ENCODE measurements around the gene EIF4A3.
A peak's percentile ranks its signal among the peaks of the same experiment; 100 is the strongest.

Gene EIF4A3

DNA sequence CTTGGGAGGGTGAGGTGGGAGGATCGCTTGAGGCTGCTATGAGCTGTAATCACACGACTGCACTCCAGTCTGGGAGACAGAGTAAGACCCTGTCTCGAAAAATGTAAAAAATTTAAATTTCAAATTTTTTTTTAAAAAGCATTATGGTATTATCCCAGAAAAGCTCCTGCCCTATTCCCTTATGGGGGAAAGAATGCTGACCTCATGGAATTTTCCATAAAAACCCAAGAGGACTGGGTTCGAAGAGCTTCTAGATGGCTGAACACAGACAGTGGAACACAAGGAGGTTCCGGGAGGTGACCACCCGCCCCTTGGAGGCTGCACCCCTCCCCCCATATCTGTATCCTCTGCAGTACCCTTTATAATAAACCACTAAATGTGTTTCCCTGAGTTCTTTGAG lies 4.0 kb downstream of the EIF4A3 start:
- Histone ChIP-seq H3K27me3 (ENCODE audit: insufficient read depth, low read length, poor library complexity, severe bottlenecking) (no peaks in the 10 kb centered on the region), H4K20me1 (ENCODE audit: insufficient read depth, low read length, poor library complexity, severe bottlenecking) (peaks cover 56% of the 10 kb centered on the region), H3K9me2 (replicated peaks; ENCODE audit: low read depth, low read length) (no peaks in the 10 kb centered on the region), H3K4me3 (ENCODE audit: low read length, poor library complexity, severe bottlenecking) (peak overlapping the region; percentile 89), H3K79me2 (ENCODE audit: insufficient read depth, low read length) (peaks cover 70% of the 10 kb centered on the region), H3K4me1 (ENCODE audit: insufficient read depth, low read length, poor library complexity, severe bottlenecking) (peaks cover 43% of the 10 kb centered on the region), H3K9ac (ENCODE audit: low read depth, low read length, poor library complexity, severe bottlenecking) (peak overlapping the region; percentile 93), H3K36me3 (ENCODE audit: insufficient read depth, low read length) (peaks cover 61% of the 10 kb centered on the region), H3K4me2 (ENCODE audit: low read depth, low read length, poor library complexity, severe bottlenecking) (peak overlapping the region; percentile 90), H2AFZ (ENCODE audit: low read length) (no peak overlapping the region), H3F3A (ENCODE audit: low read depth) (no peaks in the 10 kb centered on the region), H3K9me3 (ENCODE audit: insufficient read depth, low read depth, low read length) (no peaks in the 10 kb centered on the region)
- TF ChIP-seq EZH2phosphoT487 (IDR thresholded peaks at IDR 0.05; ENCODE audit: borderline replicate concordance), result no peak
- TF ChIP-seq, protein P1, sequence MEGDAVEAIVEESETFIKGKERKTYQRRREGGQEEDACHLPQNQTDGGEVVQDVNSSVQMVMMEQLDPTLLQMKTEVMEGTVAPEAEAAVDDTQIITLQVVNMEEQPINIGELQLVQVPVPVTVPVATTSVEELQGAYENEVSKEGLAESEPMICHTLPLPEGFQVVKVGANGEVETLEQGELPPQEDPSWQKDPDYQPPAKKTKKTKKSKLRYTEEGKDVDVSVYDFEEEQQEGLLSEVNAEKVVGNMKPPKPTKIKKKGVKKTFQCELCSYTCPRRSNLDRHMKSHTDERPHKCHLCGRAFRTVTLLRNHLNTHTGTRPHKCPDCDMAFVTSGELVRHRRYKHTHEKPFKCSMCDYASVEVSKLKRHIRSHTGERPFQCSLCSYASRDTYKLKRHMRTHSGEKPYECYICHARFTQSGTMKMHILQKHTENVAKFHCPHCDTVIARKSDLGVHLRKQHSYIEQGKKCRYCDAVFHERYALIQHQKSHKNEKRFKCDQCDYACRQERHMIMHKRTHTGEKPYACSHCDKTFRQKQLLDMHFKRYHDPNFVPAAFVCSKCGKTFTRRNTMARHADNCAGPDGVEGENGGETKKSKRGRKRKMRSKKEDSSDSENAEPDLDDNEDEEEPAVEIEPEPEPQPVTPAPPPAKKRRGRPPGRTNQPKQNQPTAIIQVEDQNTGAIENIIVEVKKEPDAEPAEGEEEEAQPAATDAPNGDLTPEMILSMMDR (conservative IDR thresholded peaks at IDR 0.05; ENCODE audit: low read length), result no peak

DNA sequence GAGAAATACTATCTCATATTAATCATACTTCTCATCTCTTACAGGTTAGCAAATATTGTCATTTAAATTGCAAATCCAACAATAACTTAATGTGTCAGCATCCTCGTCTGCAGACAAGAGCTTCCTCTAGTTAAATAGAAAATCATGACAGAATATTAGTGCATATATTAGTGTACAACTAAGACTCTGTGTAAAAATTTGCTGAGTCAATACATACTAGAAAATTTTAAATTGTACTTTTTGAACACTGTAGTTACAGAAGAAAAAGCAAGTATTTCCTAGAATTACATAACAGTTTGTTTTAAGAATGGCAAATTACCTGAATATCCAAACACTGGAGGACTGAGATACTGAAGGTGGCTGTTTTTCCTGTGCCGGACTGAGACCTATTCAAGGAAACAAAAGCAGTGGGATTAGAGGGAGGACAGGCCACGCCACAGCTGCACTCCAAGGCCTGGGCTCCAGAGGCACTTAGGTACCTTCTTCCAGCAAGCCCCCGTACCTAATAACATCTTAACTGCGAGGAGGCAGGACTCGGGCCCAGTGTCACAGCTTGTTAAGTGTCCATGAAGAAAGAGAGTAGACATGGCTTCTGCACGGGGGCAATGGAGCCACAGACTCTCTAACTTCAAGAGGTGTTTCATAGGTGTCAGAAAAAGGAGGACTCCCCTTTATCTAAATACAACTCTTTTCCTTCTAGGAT lies 5.3 kb downstream of the EIF4A3 start:
- H3K4me3 ChIP-seq (ENCODE audit: low read length, poor library complexity, severe bottlenecking), result no peak overlapping the region
- H3K27me3 ChIP-seq (ENCODE audit: insufficient read depth, low read length, poor library complexity, severe bottlenecking), result no peaks in the 10 kb centered on the region
- peaks cover 43% of the 10 kb centered on the region for H3K4me1 ChIP-seq (ENCODE audit: insufficient read depth, low read length, poor library complexity, severe bottlenecking)
- no peaks in the 10 kb centered on the region for H3F3A ChIP-seq (ENCODE audit: low read depth)
- H2AFZ ChIP-seq (ENCODE audit: low read length), result no peak overlapping the region
- no peak for TF ChIP-seq EZH2phosphoT487 (IDR thresholded peaks at IDR 0.05; ENCODE audit: borderline replicate concordance)
- TF ChIP-seq, protein P1 (conservative IDR thresholded peaks at IDR 0.05; ENCODE audit: low read length), result no peak
- peaks cover 60% of the 10 kb centered on the region for H3K79me2 ChIP-seq (ENCODE audit: insufficient read depth, low read length)
- peak overlapping the region; percentile 90 for H3K4me2 ChIP-seq (ENCODE audit: low read depth, low read length, poor library complexity, severe bottlenecking)
- H4K20me1 ChIP-seq (ENCODE audit: insufficient read depth, low read length, poor library complexity, severe bottlenecking), result peaks cover 55% of the 10 kb centered on the region
- H3K9ac ChIP-seq (ENCODE audit: low read depth, low read length, poor library complexity, severe bottlenecking), result peak overlapping the region; percentile 93
- no peaks in the 10 kb centered on the region for H3K9me3 ChIP-seq (ENCODE audit: insufficient read depth, low read depth, low read length)
- no peaks in the 10 kb centered on the region for H3K9me2 ChIP-seq (replicated peaks; ENCODE audit: low read depth, low read length)
- H3K36me3 ChIP-seq (ENCODE audit: insufficient read depth, low read length), result peaks cover 74% of the 10 kb centered on the region

DNA sequence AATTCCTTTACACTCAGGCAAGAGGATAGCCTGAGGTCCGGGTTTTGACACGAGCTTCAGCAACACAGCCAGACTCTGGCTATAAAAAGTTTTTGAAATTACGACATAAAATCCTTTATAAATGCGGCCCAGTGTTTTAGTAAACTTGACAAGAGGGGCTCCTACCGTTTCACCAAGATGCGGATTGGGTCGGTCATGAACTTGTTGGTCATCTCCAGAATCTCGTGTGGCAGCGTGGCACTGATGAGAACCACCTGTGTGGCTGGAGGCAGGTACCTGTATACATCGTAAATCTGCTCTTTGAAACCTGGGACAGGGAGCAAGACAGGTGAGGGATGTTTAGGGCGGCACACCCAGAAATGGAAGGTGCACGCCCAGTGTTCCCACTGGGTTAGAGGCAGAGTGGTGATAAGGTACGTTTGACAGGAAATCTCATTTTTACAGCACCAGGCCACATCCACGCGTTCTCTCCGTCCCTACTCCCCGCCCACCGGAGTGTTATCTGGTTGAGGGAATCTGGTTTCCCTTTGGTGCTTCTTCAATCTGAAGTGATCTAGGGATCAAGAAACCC lies 8.0 kb downstream of the EIF4A3 start:
- Histone ChIP-seq H4K20me1 (ENCODE audit: insufficient read depth, low read length, poor library complexity, severe bottlenecking) (peaks cover 28% of the 10 kb centered on the region), H3K79me2 (ENCODE audit: insufficient read depth, low read length) (peaks cover 34% of the 10 kb centered on the region)

More for the DNA sequence above, 8.0 kb downstream of the EIF4A3 start:
- Histone ChIP-seq H3K9ac (ENCODE audit: low read depth, low read length, poor library complexity, severe bottlenecking) (no peak overlapping the region), H2AFZ (ENCODE audit: low read length) (no peak overlapping the region), H3F3A (ENCODE audit: low read depth) (no peaks in the 10 kb centered on the region), H3K4me3 (ENCODE audit: low read length, poor library complexity, severe bottlenecking) (no peak overlapping the region), H3K27me3 (ENCODE audit: insufficient read depth, low read length, poor library complexity, severe bottlenecking) (no peaks in the 10 kb centered on the region), H3K9me3 (ENCODE audit: insufficient read depth, low read depth, low read length) (no peaks in the 10 kb centered on the region), H3K36me3 (ENCODE audit: insufficient read depth, low read length) (peaks cover 98% of the 10 kb centered on the region), H3K4me1 (ENCODE audit: insufficient read depth, low read length, poor library complexity, severe bottlenecking) (peaks cover 18% of the 10 kb centered on the region), H3K4me2 (ENCODE audit: low read depth, low read length, poor library complexity, severe bottlenecking) (no peak overlapping the region), H3K9me2 (replicated peaks; ENCODE audit: low read depth, low read length) (no peaks in the 10 kb centered on the region)
- TF ChIP-seq EZH2phosphoT487 (IDR thresholded peaks at IDR 0.05; ENCODE audit: borderline replicate concordance), result no peak
- TF ChIP-seq, protein P1 (conservative IDR thresholded peaks at IDR 0.05; ENCODE audit: low read length), result no peak
